HT-29 (cell line): Measurements from ENCODE around the gene CAMSAP3. TPM values are rescaled to one million over a fixed set of nuclear protein-coding genes. Genes with fewer than 3 reads are reported as not detected.

Experiments
- DNase-seq: peaks from one replicate; pipeline ENCODE4 v3.0.0-alpha.2; 2015; ENCODE audit warnings: low spot score
- total RNA-seq: library from RNA; depleted of rRNA; stranded (reverse); fragments of >200 nt; shearing (Covaris generic); gene quantifications from 2 replicates; pipeline ENCODE4 v1.2.3, GENCODE V29; 2014

CAMSAP3 gene
- total RNA-seq, 1 experiment from 2014 or later: 37.0 TPM

DNA sequence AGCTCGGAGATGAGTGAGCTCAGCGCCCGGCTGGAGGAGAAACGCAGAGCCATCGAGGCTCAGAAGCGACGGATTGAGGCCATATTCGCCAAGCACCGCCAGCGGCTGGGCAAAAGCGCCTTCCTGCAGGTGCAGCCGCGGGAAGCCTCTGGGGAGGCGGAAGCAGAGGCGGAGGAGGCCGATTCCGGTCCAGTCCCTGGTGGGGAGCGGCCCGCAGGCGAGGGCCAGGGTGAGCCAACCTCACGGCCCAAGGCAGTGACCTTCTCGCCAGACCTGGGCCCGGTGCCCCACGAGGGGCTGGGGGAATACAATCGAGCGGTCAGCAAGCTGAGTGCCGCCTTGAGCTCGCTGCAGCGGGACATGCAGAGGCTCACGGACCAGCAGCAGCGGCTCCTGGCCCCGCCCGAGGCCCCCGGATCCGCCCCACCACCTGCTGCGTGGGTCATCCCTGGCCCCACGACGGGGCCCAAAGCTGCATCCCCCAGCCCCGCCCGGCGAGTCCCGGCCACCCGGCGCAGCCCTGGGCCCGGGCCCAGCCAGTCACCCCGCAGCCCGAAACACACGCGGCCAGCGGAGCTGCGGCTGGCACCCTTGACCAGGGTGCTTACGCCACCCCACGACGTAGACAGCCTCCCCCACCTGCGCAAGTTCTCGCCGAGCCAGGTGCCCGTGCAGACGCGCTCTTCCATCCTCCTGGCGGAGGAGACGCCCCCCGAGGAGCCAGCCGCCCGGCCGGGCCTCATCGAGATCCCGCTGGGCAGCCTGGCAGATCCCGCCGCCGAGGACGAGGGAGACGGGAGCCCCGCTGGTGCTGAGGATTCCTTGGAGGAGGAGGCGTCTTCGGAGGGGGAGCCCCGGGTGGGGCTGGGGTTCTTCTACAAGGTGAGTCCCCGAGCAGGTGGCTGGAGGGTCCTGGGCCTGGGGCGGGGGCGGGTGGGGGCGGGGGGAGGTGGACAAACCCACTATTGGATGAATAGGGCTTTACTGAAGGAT lies 16.9 kb downstream of the CAMSAP3 start:
- no peak for DNase-seq

DNA sequence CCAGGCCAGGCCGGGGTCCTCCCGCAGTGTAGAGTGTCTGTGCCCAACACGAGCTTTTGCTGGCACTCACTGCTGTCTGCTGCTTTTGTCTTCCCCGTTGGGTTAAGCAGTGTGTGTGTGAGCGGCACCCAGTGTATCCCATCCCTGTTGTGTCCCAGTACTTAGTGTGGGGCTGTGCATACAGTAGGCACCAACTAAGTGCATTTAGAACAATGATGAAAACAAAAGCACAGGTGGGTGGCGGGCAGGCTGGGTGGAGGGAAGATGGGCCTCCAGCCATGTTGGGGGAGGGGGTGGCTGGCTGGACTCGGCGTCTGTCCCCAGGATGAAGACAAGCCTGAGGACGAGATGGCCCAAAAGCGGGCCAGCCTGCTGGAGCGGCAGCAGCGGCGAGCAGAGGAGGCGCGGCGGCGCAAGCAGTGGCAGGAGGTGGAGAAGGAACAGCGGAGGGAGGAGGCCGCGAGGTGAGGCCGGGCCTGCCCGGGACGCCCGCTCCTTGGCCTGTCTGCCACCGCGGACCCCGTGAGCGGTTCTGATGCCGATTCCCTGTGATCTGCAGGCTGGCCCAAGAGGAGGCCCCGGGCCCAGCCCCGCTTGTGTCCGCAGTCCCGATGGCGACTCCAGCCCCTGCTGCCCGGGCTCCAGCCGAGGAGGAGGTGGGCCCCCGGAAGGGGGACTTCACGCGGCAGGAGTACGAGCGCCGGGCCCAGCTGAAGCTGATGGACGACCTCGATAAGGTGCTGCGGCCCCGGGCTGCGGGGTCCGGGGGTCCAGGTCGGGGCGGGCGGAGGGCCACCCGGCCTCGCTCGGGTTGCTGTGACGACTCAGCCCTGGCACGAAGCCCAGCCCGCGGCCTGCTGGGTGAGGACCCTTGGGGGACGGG lies 19.4 kb downstream of the CAMSAP3 start:
- no peak for DNase-seq

DNA sequence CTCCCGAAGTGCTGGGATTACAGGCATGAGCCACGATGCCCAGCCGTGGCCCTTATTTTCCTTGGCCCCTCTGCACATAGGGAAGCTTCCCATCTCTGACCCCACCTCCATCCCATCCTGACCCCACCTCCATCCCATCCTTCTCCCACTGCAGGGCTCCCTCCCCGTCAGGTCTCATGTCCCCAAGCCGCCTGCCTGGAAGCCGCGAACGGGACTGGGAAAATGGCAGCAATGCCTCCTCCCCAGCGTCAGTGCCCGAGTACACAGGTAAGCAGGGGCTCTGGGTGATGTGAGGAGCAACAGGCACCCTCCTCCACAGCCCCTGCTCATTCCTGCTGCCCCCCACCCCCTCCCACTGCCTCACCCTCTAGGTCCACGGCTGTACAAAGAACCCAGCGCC lies 21.5 kb downstream of the CAMSAP3 start:
- no peak for DNase-seq

DNA sequence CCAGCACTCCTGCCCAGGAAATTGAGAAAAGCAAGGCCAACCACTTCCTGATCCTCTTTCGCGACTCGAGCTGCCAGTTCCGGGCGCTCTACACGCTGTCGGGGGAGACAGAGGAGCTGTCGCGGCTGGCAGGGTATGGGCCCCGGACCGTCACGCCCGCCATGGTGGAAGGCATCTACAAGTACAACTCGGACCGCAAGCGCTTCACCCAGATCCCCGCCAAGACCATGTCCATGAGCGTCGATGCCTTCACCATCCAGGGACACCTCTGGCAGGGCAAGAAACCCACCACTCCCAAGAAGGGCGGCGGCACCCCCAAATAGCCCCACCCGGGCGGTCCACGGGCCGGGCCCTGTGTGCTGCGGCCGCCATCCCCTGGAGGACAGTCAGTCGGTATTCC lies 22.1 kb downstream of the CAMSAP3 start:
- no peak for DNase-seq

DNA sequence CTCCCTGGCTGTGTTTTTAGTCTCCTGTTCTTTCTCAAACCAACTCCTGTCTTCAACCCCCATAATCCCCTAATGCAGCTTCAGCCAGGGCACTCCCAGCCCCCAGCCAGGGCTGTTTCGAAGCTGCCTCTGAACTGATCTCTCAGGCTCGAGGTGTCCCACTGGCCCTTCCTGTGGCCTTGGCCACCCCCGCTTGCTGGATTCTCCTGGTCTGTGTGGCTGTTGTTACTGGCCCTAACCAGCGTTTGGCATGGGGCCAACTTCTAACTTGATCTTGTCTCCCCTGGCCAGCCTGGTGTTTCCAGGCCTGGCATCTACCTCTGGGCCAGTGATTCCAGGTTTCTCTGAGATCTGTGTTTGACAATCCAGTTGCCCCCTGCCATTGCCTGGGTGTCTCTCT lies 22.7 kb downstream of the CAMSAP3 start:
- DNase-seq: peak; percentile 63

DNA sequence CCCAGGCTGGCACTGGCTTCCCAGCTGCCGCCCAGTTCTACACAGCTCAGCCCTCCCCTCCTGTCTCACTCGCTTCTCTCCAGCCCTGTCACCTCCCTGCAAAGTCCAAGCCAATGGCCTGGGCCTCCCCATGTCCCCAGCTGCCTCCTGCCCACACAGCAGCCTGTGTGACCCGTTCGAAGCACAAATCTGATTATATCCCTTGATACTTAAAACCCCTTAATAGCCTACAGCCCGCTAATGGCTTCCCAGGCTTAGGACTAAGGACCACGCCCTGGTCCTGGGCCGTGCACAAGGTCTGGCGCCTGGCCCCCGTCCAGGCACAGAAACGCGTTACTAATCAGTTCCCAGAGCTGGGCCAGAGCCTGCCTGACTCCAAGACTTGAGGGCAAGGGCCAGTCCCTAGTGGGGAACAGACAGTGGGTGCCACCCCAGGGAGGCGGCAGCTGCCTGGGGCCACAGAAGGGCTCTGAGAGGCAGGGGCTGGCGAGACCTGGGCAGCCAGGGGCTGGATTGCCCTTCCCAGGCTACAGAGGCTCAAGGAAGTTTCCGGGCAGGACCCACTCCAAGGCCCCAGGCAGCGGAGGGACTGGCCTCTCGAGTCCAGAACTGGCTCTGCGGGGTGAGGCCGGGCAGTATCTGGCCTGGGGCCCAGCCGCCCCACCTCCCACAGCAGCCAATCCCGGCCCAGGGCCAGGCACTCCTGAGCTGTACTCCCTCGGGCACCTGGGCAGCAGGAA lies 23.3 kb downstream of the CAMSAP3 start:
- DNase-seq: peak; percentile 80

DNA sequence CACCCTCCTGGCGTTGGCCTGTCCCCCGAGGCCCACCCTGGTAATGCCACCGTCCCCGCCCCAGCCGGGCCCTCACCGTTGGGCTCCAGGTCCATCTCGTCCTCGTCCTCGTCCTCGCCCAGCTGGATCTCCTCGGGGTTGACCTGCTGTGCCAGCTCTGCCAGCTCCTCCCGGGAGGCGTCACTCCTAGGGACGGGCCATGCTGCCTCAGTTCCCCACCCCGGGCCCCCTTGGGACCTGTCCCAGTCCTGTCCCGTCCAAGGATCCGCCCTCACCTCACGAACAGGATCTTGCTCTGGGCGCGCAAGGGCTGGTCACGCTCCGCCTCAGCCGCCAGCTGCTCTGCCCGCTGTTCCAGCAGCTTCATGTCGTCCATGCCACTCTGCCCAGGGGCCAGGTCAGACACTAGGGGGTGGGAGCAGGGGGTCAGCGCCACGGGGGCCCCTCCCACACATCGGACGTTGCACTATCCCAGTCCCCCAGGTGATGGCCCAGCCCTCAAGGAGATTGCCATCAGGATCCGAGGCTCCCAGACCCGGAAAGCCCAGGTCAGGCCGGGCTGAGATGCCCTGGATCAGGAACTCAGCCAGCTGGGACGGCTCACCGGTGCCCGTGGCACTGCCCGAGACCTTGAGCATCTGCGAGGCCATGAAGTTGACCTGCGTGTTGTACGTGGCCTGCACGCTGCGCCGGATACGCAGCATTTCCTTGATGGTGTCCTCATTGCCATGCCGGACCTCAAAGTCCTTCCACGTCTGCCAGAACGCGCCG lies 24.2 kb downstream of the CAMSAP3 start:
- peak; percentile 41 for DNase-seq

DNA sequence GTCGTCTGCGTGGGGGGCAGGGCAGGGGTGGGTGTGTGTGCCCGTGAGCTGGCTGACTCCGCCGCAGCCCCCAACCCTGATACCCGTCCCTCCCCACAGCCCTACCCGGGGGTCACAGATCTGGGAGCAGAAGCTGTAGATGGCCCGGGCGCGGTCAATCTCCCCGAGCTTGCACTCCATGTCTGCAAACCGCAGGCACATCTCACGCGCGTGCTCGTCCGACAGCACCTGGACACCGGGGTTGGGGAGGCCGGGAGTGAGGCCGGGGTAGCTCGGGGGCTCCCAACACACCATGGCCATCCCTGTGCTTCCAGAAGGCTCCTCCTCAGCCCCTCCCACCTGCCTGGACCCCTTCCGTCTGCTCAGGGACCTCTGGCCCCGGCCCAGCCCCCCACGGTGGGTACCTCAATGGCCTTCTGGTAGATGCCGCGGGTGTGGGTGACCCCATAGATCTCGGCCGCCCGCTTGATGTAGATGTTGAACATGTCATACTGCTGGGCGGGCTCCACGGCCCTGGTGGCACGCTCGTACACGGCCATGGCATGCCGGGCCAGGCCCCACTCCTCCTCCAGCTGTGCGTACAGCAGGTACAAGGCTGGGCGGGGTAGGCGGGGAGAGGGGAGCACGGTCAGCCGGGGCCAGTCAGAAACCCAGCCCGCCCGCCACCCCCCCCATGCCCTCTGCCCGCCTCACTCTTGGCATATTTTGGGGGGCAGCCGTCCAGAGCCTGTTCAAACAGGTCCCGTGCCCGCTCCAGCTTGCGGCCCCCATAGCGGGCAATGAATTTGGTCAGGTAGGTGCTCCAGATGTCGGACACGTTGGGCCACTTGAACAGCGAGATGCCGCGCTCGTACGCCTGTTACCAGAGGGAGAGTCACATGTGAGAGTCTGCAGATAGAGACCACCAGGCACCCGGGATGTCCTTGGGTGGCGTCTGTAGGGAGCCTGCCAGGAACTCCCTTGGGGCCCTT lies 25.1 kb downstream of the CAMSAP3 start:
- DNase-seq: no peak

DNA sequence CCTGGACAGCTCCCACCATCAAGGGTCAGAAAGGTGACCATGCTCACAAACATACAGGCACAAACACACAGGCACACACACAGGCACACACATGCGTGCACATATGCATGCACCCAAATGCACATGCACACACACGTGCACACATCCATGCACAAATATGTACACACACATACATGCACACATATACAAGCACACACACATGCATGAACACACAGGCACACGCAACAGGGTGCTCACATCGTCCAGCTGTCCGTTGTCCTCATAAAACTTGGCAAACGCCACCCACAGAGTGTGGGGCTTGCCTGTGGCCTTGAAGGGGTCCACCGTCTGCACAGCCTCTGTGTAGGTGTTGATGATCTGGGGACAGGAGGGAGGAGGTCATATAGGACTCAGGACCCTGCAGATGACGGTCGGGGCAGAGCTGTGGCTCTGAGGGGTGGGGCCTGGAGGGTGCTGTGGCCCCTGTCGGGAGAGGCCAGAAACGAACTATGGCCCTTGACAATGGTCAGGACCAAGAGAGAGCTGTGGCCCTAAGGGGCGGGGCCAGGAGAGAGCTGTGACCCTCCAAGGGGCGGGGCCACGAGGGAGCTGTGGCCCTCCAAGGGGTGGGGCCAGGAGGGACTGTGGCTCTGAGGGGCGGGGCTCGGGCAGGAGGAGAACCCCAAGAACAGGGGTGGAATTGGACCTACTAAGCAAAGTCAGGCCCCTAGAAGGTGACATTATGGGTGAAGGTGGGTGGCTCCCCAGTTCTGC lies 27.4 kb downstream of the CAMSAP3 start:
- no peak for DNase-seq

DNA sequence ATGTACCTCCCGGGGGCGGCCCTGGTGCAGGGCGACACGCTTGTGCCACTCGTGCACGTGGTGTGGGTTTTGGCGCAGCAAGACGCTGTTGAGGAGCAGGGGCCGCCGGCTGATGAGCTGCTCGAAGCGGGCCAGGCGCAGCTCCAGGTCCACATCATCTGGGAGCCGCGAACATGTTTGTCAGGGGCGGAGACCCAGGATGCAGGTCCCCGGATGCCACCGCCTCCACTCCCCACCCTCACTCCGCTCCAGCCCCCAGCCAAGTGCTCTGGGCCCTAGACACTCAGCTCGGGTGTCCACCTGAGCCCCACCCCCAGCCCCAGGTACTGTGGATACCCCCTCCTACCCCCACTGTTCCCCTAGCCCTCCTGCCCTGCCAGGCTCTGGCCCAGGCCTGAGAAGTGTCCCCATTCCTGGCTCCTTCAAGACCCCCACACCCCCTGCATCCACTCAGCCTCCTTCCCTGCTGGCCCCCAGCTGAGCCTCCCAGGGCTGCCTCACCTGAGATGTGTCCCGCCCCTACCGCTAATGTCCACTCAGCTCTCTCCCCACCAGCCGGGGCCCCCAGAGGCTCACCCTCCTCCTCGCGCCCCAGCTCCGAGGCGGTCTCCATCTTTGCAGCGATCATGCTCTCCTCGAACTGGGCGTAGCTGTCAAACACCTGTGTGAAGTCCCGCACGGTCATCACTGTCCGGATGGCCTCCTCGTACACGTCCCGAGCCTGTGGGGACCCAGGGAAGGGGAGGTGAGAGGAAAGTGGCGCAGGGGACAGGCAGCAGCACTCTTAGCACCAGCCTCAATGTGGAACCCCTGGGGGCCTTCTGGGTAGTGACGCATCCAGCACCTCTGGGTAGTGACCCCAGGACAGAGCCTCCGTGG lies 28.3 kb downstream of the CAMSAP3 start:
- no peak for DNase-seq

DNA sequence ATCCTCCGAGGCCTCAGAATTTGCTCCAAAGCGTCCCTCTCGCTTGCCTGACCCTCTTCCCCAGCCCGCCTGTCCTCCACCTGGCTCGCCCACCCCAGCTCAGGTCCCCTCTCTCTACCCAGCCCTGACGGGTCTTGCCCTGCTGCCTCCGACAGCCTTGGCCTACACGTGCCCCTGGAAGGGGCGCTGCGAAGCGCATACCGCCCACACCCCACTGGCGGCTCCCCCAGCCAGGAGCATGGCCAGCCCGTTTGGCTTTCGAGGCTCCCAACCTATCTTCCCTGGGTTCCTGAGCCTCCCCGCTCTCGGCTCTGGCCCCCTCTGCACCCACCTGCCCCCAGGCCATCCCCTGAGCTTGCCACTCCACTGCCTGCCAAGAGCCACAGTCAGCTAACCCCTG lies 29.1 kb downstream of the CAMSAP3 start:
- DNase-seq: no peak

DNA sequence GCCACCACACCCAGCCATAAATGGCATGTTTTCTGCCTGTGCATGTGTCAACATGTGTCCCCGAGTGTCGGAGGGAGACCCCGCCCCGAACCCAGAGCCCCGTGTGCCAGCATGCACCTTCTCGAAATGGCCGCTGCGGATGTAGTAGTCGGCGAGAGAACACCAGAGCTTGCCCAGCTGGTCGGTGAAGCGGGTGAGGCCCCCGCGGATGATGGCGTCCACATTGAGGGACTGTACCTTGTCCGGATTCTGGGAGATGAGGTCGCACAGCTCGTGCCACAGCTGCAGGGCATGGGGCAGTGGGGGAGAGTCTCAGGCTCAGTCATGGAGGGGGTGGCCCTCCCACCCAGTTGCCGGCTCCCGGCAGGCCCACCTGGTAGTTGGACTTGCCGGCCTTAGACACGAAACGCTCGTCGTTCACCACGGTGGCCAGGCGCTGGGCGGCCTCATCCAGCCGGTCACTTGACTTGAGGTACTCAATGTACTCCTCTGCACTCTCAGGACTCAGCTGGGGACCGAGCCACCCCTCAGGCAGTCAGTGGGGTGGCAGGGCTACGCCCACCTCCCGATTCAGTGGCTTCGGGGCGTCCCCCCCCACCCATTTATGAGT lies 30.2 kb downstream of the CAMSAP3 start:
- no peak for DNase-seq

DNA sequence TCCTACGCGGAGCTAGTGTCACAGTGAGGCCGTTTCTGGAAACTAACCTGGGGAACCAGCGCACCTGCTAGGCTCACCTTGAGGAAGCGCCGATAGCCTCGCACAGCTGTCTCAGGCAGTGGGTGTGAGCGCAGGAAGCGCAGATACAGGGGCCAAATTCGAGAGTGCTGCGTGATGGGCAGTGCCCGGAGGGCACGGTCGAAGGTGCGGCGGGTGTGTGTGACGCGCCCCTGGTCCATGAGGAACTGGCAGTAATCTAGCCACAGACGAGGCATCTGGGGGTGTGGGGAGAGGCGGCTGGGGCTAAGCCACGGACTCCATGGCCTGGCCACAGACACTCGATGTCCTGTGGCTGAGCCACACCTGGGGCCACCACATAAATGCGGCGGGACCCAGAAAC lies 31.5 kb downstream of the CAMSAP3 start:
- DNase-seq: no peak

DNA sequence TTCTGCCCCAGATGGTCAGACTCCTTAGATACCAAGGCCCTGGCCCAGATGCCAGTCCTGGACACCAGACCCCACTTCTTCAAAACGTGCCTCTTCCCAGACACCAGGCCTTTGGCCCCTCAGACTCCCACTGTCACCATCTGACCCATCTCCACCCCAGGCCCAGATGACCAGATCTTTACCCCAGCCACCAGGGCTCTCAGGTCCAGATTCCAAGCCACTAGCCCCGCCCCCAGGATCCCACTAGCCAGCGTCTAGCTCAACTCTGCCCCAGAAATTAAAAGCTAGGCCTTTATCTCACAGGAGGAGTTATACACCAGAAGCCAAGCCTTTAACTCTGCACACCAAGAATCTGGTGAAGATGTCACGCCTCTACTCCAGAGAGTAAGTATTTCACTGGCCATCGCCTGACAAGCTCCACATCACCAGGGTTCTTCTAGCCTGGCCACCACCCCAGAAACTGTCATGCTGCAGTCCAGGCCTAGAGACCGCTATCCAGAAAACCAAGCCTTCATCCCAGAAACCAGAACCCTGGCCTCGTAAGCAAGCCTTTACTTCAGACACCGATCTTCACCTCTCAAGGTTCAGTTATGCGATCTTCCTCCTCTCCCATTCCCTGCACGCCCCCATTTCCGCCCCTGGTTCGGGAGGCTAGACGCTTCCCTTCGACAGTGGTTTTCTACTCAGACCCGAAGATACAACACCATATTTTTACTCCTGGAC lies 33.1 kb downstream of the CAMSAP3 start:
- no peak for DNase-seq

DNA sequence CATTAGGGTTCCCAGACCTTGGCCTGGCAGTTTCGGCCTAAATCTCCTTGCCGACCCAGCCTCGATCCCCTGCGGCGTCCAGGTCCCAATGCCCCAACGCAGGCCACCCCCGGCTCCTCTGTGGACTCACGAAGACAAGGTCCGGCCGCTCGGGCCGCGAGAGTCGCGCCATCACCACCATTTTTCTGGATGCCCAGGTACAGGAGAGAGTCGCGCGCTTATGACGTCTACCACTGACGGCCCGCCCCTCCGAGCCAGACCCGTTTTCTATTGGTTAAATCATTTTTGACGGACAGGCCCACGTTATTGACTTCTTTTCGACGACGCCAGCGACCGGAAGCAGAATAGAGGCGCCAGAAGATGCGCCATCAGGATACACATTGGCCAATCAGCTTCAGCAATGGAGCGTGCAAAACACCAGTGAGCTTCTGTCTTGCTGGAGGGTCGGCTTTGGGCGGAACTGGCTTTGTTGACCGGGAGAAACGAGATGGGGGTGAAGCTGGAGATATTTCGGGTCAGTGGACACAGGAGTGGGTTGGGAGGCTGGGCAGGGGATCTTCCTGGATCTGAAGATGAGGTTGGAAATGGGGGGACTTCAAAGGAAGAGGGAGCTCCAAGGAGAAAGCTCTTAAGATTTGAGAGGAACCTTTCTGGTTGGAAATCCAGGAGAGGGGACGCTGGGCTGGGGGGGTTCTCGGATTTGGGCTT lies 33.8 kb downstream of the CAMSAP3 start, which contains the start of the genes PET100 and XAB2:
TSS of gene PET100 (plus strand) at position 447 of the 708 bp plus-strand sequence. CDS start at position 488, 41 bp downstream.
TSS of gene XAB2 (minus strand) at position 199 of the 708 bp plus-strand sequence. CDS start at position 181, 18 bp downstream.
- DNase-seq: peak; percentile 94

DNA sequence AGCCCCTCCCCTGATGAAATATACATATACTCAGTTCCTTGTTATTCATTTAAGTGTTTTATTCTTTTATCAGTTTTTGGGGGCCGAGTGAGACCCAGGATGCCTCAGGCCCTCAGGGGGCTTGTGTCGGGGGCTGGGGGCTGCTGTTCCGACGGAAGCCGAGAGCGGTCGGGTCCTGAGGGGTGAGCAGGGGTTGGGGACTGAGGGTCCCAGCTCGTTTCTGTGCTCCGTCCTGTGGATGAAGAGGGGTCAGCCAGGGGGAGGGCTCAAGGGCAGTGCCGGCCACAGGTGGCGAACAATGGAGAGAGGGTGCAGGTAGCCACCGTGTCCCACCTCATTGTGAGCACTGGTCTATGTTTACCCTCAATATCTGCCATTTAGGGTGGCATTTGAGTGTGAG lies 35.9 kb downstream of the CAMSAP3 start:
- DNase-seq: no peak
